HG03558 (cell line): ENCODE data around the gene BNC1.

ENCODE experiments used
- ATAC-seq: cut with Tn5 transposase; IDR thresholded peaks from one replicate; pipeline ENCODE4 v1.9.1; 2021; ENCODE audit warnings: moderate number of reproducible peaks; ENCODE audit not compliant: unreplicated experiment; ENCODE audit errors: extremely low read depth

Gene BNC1

GRCh38 chr15:83300826-83301225 is 16.4 kb upstream of the BNC1 start:
- no peak for ATAC-seq

DNA sequence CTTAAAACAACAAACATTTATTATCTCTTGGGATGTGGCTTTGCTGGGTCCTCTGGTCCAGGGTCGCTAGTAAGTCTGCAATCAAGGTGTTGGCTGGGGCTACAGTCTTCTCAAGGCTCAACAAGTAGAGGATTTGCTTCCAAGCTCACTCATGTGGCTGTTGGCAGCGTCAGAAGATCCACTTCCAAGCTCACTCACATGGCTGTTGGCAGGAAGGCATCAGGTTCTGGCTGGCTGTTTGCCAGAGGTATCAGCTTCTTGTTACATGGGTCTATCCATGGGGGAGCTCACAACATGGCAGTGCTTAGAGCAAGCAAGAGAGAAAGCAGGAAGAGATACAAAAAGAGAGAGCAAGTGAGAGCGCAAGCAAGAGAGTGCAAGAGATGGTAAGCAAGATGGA is 15.0 kb upstream of the BNC1 start:
- ATAC-seq, result no peak

- no peak for ATAC-seq
Measured at GRCh38 chr15:83295417-83295816, 11.0 kb upstream of the BNC1 start.

DNA sequence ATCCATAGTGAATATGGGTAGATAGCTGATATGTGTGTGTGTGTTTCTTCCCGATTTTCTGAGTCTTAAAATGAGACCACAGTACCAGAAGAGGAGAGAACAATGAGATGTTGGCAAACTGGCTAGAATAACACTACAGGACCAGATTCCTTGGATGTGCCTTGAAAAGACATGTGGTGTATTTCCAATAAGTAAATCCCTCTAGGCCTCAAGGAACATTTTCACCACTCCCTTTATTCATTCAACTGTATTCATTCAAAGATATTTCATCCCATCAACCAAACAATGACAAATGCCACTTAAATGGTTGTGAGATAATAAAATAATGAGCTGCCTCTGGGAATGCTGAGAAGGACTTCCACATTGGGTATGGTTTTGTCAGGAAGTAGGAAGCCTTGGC is 8.7 kb upstream of the BNC1 start:
- no peak for ATAC-seq

DNA sequence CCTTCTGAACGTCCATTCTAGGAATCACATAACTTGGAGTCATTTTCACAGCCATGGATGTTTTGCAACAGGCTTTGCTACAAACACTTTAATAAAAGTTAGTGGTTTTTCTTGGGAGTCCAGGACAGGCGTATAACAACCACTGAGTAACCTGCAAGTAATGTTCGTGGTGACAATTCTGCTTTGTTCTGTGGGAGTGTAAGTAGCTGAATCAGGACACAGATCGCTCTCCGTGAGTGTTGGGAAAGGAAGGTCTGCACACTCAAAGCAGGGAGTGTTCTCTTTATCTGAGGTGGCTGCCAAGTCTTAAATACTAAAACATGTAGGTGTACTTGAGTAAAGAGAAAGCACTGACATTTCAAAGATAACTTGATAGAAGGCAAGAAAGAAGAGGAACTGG is 7.9 kb upstream of the BNC1 start:
- ATAC-seq, result no peak

DNA sequence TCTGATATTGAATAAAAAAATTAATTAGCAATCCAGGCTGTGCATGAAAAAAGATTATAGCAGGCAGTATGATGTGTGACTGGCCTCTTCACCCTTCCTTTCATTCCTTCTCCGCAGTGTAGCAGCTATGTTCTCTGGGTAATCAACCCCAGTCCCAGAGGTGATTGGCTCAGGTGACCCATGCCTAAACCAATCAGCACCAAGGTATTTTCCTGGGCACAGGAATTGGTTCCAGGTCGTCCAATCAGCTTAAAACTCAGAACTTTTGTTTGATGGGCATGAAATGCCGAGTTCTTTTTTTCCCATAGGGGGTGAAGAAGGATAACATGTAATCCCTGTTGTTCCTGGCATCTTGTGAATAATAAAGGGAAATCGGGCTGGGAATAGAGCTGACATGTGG is 5.8 kb upstream of the BNC1 start:
- no peak for ATAC-seq

GRCh38 chr15:83289160-83289559 is 4.7 kb upstream of the BNC1 start:
- ATAC-seq, result no peak

- ATAC-seq, result no peak
Measured at GRCh38 chr15:83288381-83288801, 3.9 kb upstream of the BNC1 start.

DNA sequence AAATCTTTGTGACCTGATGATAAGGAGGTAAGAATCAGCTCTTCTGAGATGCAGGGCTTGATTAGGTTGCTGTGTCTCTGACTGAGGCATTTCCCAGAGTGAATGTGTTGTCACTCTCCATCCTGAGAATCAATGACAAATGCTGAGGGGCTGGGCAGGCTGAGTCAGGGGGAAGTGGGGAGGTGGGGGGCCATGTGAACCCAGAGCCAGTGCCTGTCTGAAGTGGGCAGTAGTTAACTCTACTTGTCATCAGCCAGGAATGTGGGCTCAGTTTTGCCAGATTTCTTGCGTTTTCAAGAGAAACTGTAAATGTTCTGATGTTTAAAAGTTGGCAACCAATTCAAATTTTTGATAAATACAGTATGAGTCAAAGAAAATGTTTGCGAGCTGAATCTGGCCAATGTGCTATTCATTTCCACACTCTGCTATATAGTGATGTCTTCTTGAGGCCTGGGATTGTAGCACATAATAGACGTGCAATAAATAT is 3.1 kb upstream of the BNC1 start:
- ATAC-seq, result no peak

DNA sequence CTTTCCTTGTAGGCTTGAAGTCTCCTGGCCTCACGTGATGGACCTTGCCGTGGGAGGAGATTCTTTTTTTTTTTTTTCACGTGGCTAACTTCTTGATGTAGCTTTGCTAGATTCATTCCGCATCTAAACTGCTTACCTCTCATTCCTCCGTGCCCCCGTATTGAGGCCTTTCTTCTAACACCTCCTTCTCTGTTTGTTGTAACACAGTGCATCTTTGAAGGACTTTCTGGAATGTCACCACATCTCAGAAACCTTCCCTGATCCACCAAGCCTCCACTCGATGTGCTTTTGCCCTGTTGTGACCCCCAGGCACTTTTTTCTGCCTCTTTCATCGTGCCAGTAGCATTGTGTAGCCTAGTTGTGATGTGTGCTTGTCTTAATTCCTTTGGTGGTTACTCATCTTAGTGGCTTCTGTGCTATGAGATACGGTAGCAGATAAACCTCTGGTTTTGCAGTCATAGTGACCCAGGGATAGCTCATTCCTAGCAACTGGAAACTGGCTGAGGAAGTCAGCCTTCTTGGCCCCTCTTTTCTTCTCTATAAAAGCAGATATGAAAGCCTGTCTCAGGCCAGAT is 1.6 kb upstream of the BNC1 start:
- no peak for ATAC-seq

GRCh38 chr15:83285284-83285978 is 967 bp upstream of the BNC1 start:
- no peak for ATAC-seq

GRCh38 chr15:83283813-83284558 is 478 bp downstream of the BNC1 start:
- ATAC-seq, result no peak

GRCh38 chr15:83283138-83283812 is 1.2 kb downstream of the BNC1 start:
- no peak for ATAC-seq

DNA sequence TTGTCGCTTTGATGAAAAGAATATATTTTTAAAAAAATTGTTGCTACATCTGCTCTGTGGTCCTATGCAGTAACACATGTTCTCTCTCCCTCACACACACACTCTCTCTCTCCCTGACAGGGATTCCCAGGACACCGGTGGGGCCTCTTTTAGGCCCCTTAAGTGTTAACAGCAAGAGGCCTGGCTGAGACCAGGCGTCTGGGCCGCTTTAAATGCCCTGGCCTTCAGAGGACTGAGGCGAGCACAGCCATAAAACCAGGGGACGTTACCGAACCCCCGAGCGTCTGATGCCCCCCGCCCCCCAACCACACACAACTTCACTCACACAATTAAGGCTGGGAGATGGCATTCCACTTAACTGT is 1.7 kb downstream of the BNC1 start:
- no peak for ATAC-seq

DNA sequence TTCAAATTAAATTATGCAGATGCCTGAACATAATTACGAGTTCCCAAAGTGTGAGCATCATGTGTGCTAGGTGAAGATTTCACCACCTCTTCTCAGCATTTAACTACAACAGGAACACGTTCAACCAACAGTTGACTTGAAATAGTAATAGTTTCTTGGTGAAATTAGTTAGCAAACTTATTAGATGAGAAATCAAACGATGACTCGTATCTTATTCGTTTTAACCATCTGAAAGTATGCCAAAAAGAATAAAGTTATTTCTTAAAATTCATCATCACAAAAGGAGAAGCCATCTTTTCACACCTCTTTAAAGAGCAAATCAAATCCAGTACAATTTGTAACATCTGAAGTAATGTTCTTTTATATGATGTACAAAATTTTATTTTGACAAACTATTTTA is 2.3 kb downstream of the BNC1 start:
- no peak for ATAC-seq

- ATAC-seq, result no peak
Measured at GRCh38 chr15:83278191-83278590, 6.3 kb downstream of the BNC1 start.

DNA sequence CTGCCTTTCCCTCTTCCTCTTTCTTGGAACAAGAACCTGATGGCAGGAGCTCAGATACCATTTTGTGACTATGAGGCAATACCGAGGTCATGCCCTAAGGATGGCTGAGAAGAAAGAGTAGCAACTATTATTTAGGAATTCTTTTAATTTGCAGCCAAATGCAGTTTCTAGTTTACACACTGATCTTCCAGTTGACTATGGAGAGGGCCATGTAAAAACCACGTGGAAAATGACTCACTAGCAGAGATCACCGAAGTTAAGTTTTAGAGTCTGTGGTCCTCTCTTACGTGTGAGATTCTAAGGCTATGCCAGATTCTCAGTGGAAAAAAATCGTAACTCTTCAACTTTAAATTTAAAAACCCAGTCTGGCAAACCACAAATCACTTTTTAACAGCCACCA is 7.8 kb downstream of the BNC1 start:
- no peak for ATAC-seq

DNA sequence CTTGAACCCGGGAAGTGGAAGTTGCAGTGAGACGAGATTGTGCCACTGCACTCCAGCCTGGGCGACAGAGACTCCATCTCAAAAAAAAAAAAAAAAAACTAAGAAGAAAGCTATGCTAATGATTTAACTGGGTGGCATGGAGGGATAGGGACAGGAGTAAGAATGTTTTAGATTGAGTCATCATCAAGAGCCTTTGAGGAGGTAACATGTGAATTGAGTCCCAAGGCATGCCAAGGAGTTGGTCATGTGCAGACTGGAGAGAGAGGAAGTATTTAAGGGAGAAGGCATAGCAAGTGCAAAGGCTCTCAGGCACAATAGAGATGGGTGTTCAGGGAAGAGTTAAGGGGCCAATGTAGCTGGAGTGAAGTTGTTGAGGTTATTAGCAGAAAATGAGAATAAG is 9.1 kb downstream of the BNC1 start:
- ATAC-seq, result no peak

DNA sequence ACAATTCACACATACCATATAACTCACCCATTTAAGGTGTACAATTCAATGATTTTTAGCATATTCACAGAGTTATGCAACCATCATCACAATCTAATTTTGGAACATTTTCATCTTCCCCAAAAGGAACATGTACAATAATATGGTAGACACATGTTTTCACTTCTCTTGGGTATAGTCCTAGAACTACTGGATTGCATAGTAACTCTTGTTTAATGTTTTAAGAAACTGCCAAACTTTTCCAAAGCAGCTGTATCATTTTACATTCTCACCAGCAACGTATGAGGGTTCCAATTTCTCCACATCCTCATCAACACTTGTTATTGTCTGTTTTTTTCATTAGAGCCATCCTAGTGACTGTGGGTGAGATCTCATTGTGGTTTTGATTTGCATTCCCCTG is 14.3 kb downstream of the BNC1 start:
- no peak for ATAC-seq

DNA sequence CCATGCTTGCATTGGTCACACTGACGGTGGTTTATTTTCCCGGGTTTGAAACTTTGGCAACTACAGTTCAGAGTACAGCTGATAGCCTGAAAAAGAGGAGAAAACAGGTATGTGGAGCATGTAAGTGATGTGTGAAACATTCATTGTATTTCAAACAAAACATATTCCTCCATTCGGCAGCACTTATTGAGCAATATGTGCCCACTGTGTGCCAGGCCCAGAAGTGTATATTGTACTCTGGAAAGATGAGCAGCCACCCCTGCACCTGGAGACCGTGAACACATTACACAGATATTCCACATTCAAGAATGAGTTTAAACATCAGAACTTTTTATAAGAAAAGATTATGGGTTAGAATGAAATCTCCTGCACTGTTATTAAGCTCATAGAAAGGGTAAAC is 16.3 kb downstream of the BNC1 start:
- ATAC-seq, result no peak
